Nephron (organoid): ENCODE results near the gene RIMS1.

Source experiments
- H3K27ac Mint-ChIP-seq, 3 experiments: 2 replicates each; pipeline ENCODE4 v1.8.0; 2020; ENCODE audit warnings: mixed read lengths in 3 of 3, mild to moderate bottlenecking in 2 of 3, moderate library complexity in 1 of 3
- H3K27me3 Mint-ChIP-seq: 2 replicates; pipeline ENCODE4 v1.8.0; 2021; ENCODE audit warnings: low read depth, mild to moderate bottlenecking, moderate library complexity, mixed read lengths
- H3K36me3 Mint-ChIP-seq: 2 replicates; pipeline ENCODE4 v1.8.0; 2020; ENCODE audit warnings: low read depth, mixed read lengths
- H3K4me1 Mint-ChIP-seq: 2 replicates; pipeline ENCODE4 v1.8.0; 2020; ENCODE audit warnings: mixed read lengths
- H3K4me3 Mint-ChIP-seq, 3 experiments: 2 replicates each; pipeline ENCODE4 v1.8.0; 2020; ENCODE audit warnings: mild to moderate bottlenecking in 3 of 3, mixed read lengths in 3 of 3, moderate library complexity in 2 of 3
- H3K9me3 Mint-ChIP-seq: 2 replicates; pipeline ENCODE4 v1.8.0; 2020; ENCODE audit warnings: mixed read lengths
- TF ChIP-seq, protein P1 (sequence below), 3 experiments: fragments of 200-600 bp; sonication (generic); IDR thresholded peaks; one replicate each; pipeline ENCODE4 v1.5.0; 2021; ENCODE audit warnings: antibody characterized with exemption in 3 of 3; ENCODE audit not compliant: unreplicated experiment in 3 of 3

Gene RIMS1

GRCh38 chr6:72111611-72112010 is 225.3 kb downstream of the RIMS1 start:
- no peaks in the 10 kb centered on the region for H3K36me3 Mint-ChIP-seq
- peaks cover 3% of the 10 kb centered on the region for H3K9me3 Mint-ChIP-seq
- no peak overlapping the region for H3K4me3 Mint-ChIP-seq
- TF ChIP-seq, protein P1, sequence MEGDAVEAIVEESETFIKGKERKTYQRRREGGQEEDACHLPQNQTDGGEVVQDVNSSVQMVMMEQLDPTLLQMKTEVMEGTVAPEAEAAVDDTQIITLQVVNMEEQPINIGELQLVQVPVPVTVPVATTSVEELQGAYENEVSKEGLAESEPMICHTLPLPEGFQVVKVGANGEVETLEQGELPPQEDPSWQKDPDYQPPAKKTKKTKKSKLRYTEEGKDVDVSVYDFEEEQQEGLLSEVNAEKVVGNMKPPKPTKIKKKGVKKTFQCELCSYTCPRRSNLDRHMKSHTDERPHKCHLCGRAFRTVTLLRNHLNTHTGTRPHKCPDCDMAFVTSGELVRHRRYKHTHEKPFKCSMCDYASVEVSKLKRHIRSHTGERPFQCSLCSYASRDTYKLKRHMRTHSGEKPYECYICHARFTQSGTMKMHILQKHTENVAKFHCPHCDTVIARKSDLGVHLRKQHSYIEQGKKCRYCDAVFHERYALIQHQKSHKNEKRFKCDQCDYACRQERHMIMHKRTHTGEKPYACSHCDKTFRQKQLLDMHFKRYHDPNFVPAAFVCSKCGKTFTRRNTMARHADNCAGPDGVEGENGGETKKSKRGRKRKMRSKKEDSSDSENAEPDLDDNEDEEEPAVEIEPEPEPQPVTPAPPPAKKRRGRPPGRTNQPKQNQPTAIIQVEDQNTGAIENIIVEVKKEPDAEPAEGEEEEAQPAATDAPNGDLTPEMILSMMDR (IDR thresholded peaks at IDR 0.05; ENCODE audit: unreplicated experiment in 3 of 3): no peak
- H3K27ac Mint-ChIP-seq: no peak overlapping the region
- H3K4me1 Mint-ChIP-seq: no peaks in the 10 kb centered on the region
- no peaks in the 10 kb centered on the region for H3K27me3 Mint-ChIP-seq

- no peaks in the 10 kb centered on the region for H3K36me3 Mint-ChIP-seq
Observed at GRCh38 chr6:72130327-72130726, 244.0 kb downstream of the RIMS1 start.

GRCh38 chr6:72132427-72132826 is 246.1 kb downstream of the RIMS1 start:
- Mint-ChIP-seq H3K36me3 (no peaks in the 10 kb centered on the region), H3K4me1 (no peaks in the 10 kb centered on the region), H3K4me3 (no peak overlapping the region), H3K27me3 (no peaks in the 10 kb centered on the region), H3K9me3 (no peaks in the 10 kb centered on the region), H3K27ac (no peak overlapping the region)
- TF ChIP-seq, protein P1 (IDR thresholded peaks at IDR 0.05; ENCODE audit: unreplicated experiment in 3 of 3): no peak

More at GRCh38 chr6:72130327-72130726, 244.0 kb downstream of the RIMS1 start:
- Mint-ChIP-seq H3K27me3 (no peaks in the 10 kb centered on the region), H3K4me1 (no peaks in the 10 kb centered on the region), H3K9me3 (peaks cover 3% of the 10 kb centered on the region), H3K27ac (no peak overlapping the region), H3K4me3 (no peak overlapping the region)
- TF ChIP-seq, protein P1 (IDR thresholded peaks at IDR 0.05; ENCODE audit: unreplicated experiment in 3 of 3): no peak

DNA sequence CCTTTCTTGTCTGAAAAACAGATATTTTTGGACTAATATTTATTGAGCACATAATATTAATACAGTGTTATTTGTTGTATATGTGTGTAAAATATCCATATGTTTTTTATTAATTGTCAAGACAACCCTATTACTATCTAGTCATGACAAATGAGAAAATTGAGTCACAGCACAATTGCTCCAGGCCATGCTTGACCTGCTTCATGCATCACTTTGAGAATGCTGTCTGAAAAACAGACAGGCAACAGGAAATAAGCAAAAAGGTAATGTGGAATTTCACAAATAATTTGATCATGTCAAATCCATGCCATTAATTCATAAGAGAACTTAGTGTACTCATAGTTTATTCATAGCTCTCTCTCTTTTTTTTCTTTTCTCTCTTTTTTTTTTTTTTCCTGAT is 246.5 kb downstream of the RIMS1 start:
- Mint-ChIP-seq H3K4me1 (no peaks in the 10 kb centered on the region), H3K36me3 (no peaks in the 10 kb centered on the region), H3K4me3 (no peak overlapping the region), H3K27ac (no peak overlapping the region), H3K9me3 (no peaks in the 10 kb centered on the region), H3K27me3 (no peaks in the 10 kb centered on the region)
- TF ChIP-seq, protein P1 (IDR thresholded peaks at IDR 0.05; ENCODE audit: unreplicated experiment in 3 of 3): no peak

GRCh38 chr6:72133324-72133723 is 247.0 kb downstream of the RIMS1 start:
- no peaks in the 10 kb centered on the region for H3K9me3 Mint-ChIP-seq
- H3K27ac Mint-ChIP-seq: no peak overlapping the region
- no peaks in the 10 kb centered on the region for H3K27me3 Mint-ChIP-seq
- TF ChIP-seq, protein P1 (IDR thresholded peaks at IDR 0.05; ENCODE audit: unreplicated experiment in 3 of 3): no peak
- no peaks in the 10 kb centered on the region for H3K36me3 Mint-ChIP-seq
- no peak overlapping the region for H3K4me3 Mint-ChIP-seq
- H3K4me1 Mint-ChIP-seq: no peaks in the 10 kb centered on the region

GRCh38 chr6:72140795-72141194 is 254.4 kb downstream of the RIMS1 start:
- Mint-ChIP-seq H3K27me3 (no peaks in the 10 kb centered on the region), H3K27ac (no peak overlapping the region), H3K4me1 (no peaks in the 10 kb centered on the region), H3K9me3 (no peaks in the 10 kb centered on the region), H3K36me3 (no peaks in the 10 kb centered on the region), H3K4me3 (no peak overlapping the region)
- TF ChIP-seq, protein P1 (IDR thresholded peaks at IDR 0.05; ENCODE audit: unreplicated experiment in 3 of 3): no peak
